HG03097 (cell line): ENCODE results near the gene APIP.
A peak's percentile ranks its signal among the peaks of the same experiment; 100 is the strongest.

Source experiments
- ATAC-seq: cut with Tn5 transposase; IDR thresholded peaks from one replicate; pipeline ENCODE4 v1.9.1; 2021; ENCODE audit not compliant: unreplicated experiment, low FRiP score

APIP gene

GRCh38 chr11:34846467-34846866 lies 69.7 kb downstream of the APIP start:
- no peak for ATAC-seq

- ATAC-seq = no peak
These were observed 71.6 kb downstream of the APIP start for GRCh38 chr11:34844463-34845112.

- no peak for ATAC-seq
These were observed 72.9 kb downstream of the APIP start for GRCh38 chr11:34843271-34843670.

GRCh38 chr11:34840736-34841386 lies 75.3 kb downstream of the APIP start:
- peak; percentile 70 for ATAC-seq

- ATAC-seq = no peak
These were observed 76.2 kb downstream of the APIP start for GRCh38 chr11:34839969-34840368.

GRCh38 chr11:34836958-34837856 lies 79.0 kb downstream of the APIP start:
- ATAC-seq = no peak

- no peak for ATAC-seq
These were observed 82.6 kb downstream of the APIP start for GRCh38 chr11:34833602-34834001.
